ENCODE data around the gene ATP1A1.

The ATP1A1 gene

GRCh38 chr1:116434849-116435248, 61.8 kb downstream of the ATP1A1 start:
- DNase-seq (ENCODE audit: low read depth in 2 of 3, low spot score in 1 of 3): no peak

- DNase-seq (ENCODE audit: low read depth in 2 of 3, low spot score in 1 of 3): no peak
These were observed 63.0 kb downstream of the ATP1A1 start for GRCh38 chr1:116435806-116436610.

- DNase-seq (ENCODE audit: low read depth in 2 of 3, low spot score in 1 of 3): no peak
These were observed 63.5 kb downstream of the ATP1A1 start for GRCh38 chr1:116436611-116436970.

- no peak for DNase-seq (ENCODE audit: low read depth in 2 of 3, low spot score in 1 of 3)
These were observed 66.7 kb downstream of the ATP1A1 start for GRCh38 chr1:116439701-116440100.

- DNase-seq (ENCODE audit: low read depth in 2 of 3, low spot score in 1 of 3): no peak
These were observed 67.7 kb downstream of the ATP1A1 start for GRCh38 chr1:116440731-116441130.

- DNase-seq (ENCODE audit: low read depth in 2 of 3, low spot score in 1 of 3): no peak
These were observed 72.5 kb downstream of the ATP1A1 start for GRCh38 chr1:116445534-116445933.

GRCh38 chr1:116446686-116447085, 73.6 kb downstream of the ATP1A1 start:
- DNase-seq (ENCODE audit: low read depth in 2 of 3, low spot score in 1 of 3): no peak

GRCh38 chr1:116448785-116449385, 75.8 kb downstream of the ATP1A1 start:
- DNase-seq (ENCODE audit: low read depth in 2 of 3, low spot score in 1 of 3): no peak

- no peak for DNase-seq (ENCODE audit: low read depth in 2 of 3, low spot score in 1 of 3)
These were observed 76.5 kb downstream of the ATP1A1 start for GRCh38 chr1:116449578-116449977.

GRCh38 chr1:116451702-116452101, 78.7 kb downstream of the ATP1A1 start:
- DNase-seq (ENCODE audit: low read depth in 2 of 3, low spot score in 1 of 3): no peak

GRCh38 chr1:116453481-116453880, 80.4 kb downstream of the ATP1A1 start:
- DNase-seq (ENCODE audit: low read depth in 2 of 3, low spot score in 1 of 3): no peak

GRCh38 chr1:116453906-116454305, 80.9 kb downstream of the ATP1A1 start:
- no peak for DNase-seq (ENCODE audit: low read depth in 2 of 3, low spot score in 1 of 3)
